Measurements from ENCODE around the gene FCHSD1.

DNA sequence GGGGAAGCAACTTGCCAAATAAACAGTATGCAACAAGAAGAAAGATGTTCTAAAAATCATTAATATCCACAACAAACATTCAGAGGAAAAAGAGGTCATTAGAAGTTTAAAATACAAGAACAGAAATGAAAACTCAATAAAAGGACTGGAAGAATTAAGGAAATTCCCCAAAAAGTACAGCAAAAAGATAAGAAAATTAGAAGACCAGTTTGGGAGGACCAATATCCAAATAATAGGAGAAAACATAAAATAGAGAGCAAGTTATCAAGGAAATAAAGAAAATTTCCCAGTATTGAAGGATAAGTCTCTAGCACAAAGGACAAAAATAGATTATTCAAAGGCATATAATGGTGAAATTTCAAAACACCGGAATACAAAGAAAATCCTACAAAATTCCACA lies 54.4 kb downstream of the FCHSD1 start:
- TF ChIP-seq FOXK2 (IDR thresholded peaks at IDR 0.05) (no peak), TBL1XR1 (IDR thresholded peaks at IDR 0.05; ENCODE audit: low read depth, low read length) (no peak), CREM (IDR thresholded peaks at IDR 0.05; ENCODE audit: low read depth) (no peak), MXI1 (IDR thresholded peaks at IDR 0.05; ENCODE audit: low read depth, low read length) (no peak), FOS (IDR thresholded peaks at IDR 0.05; ENCODE audit: borderline replicate concordance, extremely low read depth, insufficient read length) (no peak), ASH2L (IDR thresholded peaks at IDR 0.05; ENCODE audit: borderline replicate concordance, low read depth) (no peak), WRNIP1 (IDR thresholded peaks at IDR 0.05; ENCODE audit: borderline replicate concordance, low read depth, low read length) (no peak)
- TF ChIP-seq, protein P1, sequence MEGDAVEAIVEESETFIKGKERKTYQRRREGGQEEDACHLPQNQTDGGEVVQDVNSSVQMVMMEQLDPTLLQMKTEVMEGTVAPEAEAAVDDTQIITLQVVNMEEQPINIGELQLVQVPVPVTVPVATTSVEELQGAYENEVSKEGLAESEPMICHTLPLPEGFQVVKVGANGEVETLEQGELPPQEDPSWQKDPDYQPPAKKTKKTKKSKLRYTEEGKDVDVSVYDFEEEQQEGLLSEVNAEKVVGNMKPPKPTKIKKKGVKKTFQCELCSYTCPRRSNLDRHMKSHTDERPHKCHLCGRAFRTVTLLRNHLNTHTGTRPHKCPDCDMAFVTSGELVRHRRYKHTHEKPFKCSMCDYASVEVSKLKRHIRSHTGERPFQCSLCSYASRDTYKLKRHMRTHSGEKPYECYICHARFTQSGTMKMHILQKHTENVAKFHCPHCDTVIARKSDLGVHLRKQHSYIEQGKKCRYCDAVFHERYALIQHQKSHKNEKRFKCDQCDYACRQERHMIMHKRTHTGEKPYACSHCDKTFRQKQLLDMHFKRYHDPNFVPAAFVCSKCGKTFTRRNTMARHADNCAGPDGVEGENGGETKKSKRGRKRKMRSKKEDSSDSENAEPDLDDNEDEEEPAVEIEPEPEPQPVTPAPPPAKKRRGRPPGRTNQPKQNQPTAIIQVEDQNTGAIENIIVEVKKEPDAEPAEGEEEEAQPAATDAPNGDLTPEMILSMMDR (IDR thresholded peaks at IDR 0.05 in 2 of 3, conservative IDR thresholded peaks at IDR 0.05 in 1 of 3; ENCODE audit: control insufficient read depth in 2 of 3, extremely low read depth in 1 of 3, insufficient read depth in 1 of 3, low read depth in 3 of 3, low read length in 3 of 3) = no peak
- TF ChIP-seq, protein P2, sequence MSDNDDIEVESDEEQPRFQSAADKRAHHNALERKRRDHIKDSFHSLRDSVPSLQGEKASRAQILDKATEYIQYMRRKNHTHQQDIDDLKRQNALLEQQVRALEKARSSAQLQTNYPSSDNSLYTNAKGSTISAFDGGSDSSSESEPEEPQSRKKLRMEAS (IDR thresholded peaks at IDR 0.05; ENCODE audit: low read depth, low read length) = no peak
